Stimulated activated CD4-positive, alpha-beta T cell treated with anti-CD3 and anti-CD28 coated beads, Interleukin-2, amount 100 ng/mL, for 24 hours (primary cell): ENCODE results near the gene LIMD2.

Source experiments
- DNase-seq, 2 donors: peaks; one replicate each; pipeline ENCODE4 v3.0.0-alpha.2; 2020

LIMD2 gene

GRCh38 chr17:63700528-63701455 lies 867 bp upstream of the LIMD2 start:
- peak; percentile 55 to 60 for DNase-seq

- DNase-seq: peak; percentile 76 to 77
Measured at GRCh38 chr17:63698886-63699637, 863 bp downstream of the LIMD2 start.

GRCh38 chr17:63698381-63698885 lies 1.5 kb downstream of the LIMD2 start:
- peak in 1 of 2 donors; percentile 46 for DNase-seq

- DNase-seq: peak; percentile 77 to 80
Measured at GRCh38 chr17:63697341-63698286, 2.3 kb downstream of the LIMD2 start.

- peak in 1 of 2 donors; percentile 47 for DNase-seq
Measured at GRCh38 chr17:63696381-63696961, 3.5 kb downstream of the LIMD2 start.

GRCh38 chr17:63695889-63696288 lies 4.0 kb downstream of the LIMD2 start:
- no peak for DNase-seq

GRCh38 chr17:63694950-63695773 lies 4.8 kb downstream of the LIMD2 start:
- DNase-seq: no peak

GRCh38 chr17:63694229-63694949 lies 5.5 kb downstream of the LIMD2 start:
- no peak for DNase-seq

- no peak for DNase-seq
Measured at GRCh38 chr17:63693411-63694113, 6.4 kb downstream of the LIMD2 start.

GRCh38 chr17:63692195-63692816 lies 7.6 kb downstream of the LIMD2 start:
- no peak for DNase-seq

- DNase-seq: no peak
Measured at GRCh38 chr17:63689479-63689878, 10.4 kb downstream of the LIMD2 start.

GRCh38 chr17:63688396-63689020 lies 11.4 kb downstream of the LIMD2 start:
- DNase-seq: no peak

- no peak for DNase-seq
Measured at GRCh38 chr17:63686138-63686685, 13.7 kb downstream of the LIMD2 start.

- no peak for DNase-seq
Measured at GRCh38 chr17:63685578-63685977, 14.3 kb downstream of the LIMD2 start.

GRCh38 chr17:63685041-63685440 lies 14.9 kb downstream of the LIMD2 start:
- DNase-seq: no peak

- no peak for DNase-seq
Measured at GRCh38 chr17:63682981-63683380, 16.9 kb downstream of the LIMD2 start.

- DNase-seq: no peak
Measured at GRCh38 chr17:63682441-63682840, 17.5 kb downstream of the LIMD2 start.

- DNase-seq: no peak
Measured at GRCh38 chr17:63681530-63681929, 18.4 kb downstream of the LIMD2 start.

- DNase-seq: no peak
Measured at GRCh38 chr17:63680700-63681099, 19.2 kb downstream of the LIMD2 start.
